GM21737 (cell line): Measurements from ENCODE around the gene LRSAM1.

Experiments used
- ATAC-seq: cut with Tn5 transposase; IDR thresholded peaks from one replicate; pipeline ENCODE4 v1.9.1; 2021; ENCODE audit warnings: mild to moderate bottlenecking, moderate library complexity; ENCODE audit not compliant: unreplicated experiment

LRSAM1 gene

GRCh38 chr9:127424676-127424999 lies 26.7 kb upstream of the LRSAM1 start:
- peak; percentile 9 for ATAC-seq

DNA sequence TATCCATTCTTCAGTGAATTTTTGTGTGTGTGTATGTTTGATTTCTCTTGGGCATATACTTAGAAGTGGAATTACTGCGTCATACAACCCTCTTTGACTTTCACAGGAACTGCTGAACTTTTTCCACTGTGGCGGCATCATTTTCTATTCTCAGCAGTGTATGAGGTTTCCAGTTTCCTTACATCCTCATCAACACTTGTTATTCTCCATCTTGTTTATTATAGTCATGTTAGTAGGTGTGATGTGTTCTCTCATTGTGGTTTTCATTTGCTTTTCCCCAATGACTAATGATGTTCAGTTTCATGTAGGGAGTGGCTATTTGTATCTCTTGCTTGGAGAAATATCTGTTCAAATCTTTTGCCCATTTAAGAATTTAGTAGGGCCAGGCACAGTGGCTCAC lies 24.6 kb upstream of the LRSAM1 start:
- ATAC-seq, result no peak

- no peak for ATAC-seq
Observed at GRCh38 chr9:127428348-127428747, 23.0 kb upstream of the LRSAM1 start.

DNA sequence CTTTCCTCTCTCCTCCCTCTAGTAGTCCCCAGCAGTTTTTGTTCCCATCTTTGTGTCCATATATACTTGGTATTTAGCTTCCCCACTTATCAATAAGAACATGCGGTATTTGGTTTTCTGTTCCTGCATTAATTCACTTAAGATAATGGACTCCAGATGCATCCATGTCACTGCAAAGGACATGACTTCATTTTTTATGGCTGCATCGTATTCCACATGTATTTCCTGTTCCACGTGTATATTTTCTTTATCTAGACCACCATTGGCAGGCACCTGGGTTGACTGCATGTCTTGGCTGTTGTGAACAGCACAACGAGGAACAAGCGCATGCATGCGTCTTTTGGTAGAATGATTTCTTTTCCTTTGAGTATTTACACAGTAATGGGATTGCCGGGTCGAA lies 20.9 kb upstream of the LRSAM1 start:
- no peak for ATAC-seq

- ATAC-seq, result no peak
Observed at GRCh38 chr9:127437497-127438264, 13.6 kb upstream of the LRSAM1 start.

DNA sequence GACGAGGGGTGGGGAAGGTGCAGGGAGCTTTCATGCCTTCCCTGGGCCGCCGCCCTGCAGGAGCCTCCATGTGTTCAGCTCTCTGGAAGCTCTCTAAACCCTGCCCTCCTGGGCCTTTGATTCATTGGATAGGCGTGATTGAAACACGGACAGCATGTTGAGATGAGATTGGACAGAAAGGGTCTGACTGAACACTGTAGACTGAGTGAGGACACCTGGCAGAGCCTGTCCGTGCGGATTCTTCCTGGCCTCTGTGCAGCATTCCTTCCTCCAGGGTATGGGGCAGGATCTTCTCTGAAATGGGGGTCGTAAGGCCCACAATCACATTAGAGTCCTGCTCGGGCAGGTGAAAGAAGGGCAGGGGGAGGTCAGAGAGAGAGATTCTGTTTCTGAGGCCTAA lies 12.9 kb upstream of the LRSAM1 start:
- no peak for ATAC-seq

DNA sequence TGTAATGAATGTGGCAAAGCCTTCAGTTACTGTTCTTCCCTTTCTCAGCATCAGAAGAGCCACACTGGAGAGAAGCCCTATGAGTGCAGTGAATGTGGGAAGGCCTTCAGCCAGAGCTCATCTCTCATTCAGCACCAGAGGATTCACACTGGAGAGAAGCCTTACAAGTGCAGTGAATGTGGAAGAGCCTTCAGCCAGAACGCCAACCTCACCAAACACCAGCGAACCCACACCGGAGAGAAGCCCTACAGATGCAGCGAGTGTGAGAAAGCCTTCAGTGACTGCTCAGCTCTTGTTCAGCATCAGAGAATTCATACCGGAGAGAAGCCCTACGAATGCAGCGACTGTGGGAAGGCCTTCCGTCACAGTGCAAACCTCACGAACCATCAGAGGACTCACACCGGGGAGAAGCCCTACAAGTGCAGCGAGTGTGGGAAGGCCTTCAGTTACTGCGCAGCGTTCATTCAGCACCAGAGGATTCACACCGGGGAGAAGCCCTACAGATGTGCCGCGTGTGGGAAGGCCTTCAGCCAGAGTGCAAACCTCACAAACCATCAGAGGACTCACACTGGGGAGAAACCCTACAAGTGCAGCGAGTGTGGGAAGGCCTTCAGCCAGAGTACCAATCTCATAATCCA lies 6.9 kb upstream of the LRSAM1 start:
- ATAC-seq, result no peak

DNA sequence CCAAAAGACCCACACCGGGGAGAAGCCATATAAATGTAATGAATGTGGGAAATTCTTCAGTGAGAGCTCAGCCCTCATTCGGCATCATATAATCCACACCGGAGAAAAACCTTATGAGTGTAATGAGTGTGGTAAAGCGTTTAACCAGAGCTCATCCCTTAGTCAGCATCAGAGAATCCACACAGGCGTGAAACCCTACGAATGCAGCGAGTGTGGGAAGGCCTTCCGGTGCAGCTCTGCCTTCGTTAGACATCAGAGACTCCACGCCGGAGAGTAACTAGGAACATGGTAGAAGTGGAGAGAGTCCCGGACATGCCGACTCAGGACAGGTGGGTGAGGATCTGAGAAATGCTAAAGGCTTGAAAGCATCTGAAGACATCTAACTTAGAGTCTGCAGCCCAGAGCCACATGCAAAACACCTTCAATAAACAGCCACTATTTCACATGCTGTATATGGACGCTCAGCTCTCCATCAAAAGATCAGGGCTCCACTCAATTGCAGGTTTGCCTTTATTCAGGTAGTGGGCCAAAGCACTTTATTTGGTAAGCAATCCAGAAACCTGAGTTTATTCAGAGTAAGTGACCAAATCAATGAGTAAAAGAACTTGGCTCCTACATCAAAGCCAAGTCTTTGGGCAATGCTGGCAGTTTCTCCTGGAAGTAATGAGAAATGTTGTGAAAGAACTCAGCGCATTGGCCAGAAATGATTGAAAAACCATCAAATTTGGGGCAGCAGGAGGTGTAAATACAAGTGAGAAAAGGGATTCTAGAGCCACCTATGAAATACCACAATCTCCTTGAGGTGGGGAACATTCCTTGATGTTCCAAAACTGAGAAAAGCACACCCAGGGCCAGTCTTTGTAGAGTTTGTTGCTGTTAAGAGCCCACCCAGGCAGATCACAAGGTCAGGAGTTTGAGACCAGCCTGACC lies 6.1 kb upstream of the LRSAM1 start:
- ATAC-seq, result no peak

- ATAC-seq, result no peak
Observed at GRCh38 chr9:127445851-127446712, 5.2 kb upstream of the LRSAM1 start.

DNA sequence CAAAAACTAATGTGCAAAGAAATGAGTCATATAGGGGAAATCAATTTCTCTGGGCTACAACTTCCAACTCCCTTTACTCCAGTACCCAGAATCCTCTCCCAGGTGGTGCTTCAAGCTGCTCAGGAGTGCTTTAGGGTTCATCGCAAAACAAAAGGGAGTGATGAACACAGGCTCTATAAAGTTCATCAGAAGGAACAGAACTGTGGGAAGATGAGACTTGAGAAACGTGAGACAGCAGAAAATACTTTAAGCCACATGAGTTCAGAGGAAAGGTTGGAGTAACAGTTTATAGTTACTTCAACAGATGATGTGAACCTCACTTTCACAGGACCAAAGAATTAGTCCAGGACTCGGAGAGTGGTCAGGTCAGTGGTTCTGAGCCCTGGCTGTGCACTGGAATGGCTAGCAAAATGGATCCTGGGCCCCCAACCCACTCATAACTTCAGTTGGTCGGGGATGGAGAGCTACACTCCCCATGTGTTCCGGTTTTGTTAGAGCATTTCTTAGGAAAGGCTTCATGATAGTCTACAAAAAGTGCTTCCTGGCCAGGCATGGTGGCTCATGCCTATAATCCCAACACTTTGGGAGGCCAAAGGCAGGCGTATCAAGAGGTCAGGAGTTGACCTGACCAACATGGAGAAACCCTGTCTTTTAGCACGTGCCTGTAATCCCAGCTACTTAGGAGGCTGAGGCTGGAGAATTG lies 4.4 kb upstream of the LRSAM1 start:
- no peak for ATAC-seq

DNA sequence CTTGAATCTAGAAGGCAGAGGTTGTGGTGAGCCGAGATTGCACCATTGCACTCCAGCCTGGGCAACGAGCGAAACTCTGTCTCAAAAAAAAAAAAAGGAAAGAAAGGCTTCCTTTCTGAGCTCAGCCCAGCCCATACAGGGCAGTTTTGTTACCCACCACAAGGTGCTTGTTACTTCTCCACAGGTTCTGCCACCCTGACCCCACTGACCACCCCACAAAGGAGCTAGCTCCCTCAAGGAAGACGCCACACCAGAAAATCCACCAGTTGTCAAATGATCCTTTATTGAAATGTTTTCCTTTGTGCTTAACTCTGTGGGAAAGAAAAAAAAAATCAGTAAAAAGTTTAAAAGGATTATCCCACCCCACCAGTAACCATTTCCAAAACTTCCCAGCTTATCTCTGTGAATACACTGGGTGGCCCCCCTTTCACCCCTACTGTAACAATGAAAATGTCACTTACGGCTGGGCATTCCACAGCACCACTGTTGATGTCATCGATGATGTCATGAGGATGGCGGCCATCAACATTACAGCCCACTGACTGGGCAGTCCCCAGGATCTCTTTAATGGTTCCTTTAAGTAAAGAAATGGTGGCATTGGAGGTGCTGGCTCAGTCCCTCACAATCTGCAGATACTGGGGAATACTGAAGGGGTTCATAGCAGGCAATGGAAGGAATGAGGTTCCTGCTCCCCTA lies 3.7 kb upstream of the LRSAM1 start:
- no peak for ATAC-seq

DNA sequence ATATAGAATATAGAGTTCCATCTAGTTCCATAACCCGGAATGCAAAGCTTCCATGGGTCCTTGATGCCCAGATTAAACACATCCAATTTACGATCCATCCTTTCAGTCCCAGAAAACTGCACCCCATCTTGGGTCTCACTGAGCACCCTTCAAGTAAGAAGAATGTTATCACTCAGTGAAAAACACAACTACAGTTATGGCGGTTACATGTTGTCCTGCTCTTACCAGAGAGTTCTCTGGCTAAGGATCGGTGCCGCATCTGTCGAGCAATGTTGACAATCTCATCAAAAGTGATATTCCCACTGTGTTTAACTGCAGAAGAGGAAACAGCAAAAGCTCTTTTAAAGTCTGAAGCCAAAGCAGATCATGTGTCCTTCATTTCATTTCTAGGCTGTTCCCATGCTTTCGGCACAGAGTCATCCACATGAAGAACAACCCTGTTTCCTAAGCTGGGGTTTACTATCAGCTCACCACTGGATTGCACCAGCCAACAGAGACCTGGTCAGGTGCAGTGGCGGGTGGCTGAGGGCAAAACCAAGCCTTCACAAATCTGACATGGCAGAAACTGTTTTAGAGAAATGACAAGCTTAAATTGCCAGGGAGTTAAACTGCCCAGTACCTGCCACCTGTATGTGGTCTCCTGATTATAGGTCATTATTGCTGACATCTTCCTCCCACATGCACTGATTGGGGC lies 3.1 kb upstream of the LRSAM1 start:
- no peak for ATAC-seq

DNA sequence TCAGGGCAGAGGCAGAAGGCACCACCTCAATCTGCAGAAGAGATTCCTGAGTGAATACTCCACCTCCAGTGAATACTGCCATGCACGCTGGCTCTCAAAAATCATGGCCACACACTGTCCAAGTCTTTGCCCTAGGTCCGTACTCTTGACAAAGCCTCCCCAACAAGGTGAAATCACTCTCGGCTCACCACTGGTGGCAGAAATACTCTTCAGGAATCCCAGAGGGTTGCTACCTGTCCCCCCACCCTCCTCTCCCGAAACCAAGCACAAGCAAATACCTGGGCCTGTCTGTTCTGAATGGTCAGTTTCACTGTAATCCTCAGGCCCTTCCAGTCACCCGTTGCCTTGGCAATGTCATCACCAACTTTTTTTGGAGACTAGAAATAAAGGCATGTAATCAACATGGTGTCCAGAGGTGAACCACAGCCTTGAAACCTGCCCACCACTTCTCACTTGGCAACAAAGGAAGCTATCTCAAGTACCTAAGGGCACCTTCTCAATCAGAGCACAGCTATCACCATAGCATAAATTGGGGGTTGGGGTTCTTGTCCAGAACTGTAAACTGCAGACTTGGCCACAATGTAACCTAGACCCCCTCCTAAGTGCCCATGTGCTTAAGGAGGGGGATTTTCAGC lies 1.9 kb upstream of the LRSAM1 start:
- no peak for ATAC-seq

GRCh38 chr9:127450243-127450760 lies 1.0 kb upstream of the LRSAM1 start:
- no peak for ATAC-seq

- ATAC-seq, result no peak
Observed at GRCh38 chr9:127451608-127451857, 223 bp downstream of the LRSAM1 start.

- ATAC-seq, result peak; percentile 5
Observed at GRCh38 chr9:127451858-127452656, 747 bp downstream of the LRSAM1 start.

GRCh38 chr9:127452691-127453090 lies 1.4 kb downstream of the LRSAM1 start:
- no peak for ATAC-seq
